ENCODE data around the gene SCN2B. TPM values are rescaled to one million over a fixed set of nuclear protein-coding genes. Genes with fewer than 3 reads are reported as not detected.

Gene SCN2B
- total RNA-seq, 2 experiments from 2014 or later, result not detected

DNA sequence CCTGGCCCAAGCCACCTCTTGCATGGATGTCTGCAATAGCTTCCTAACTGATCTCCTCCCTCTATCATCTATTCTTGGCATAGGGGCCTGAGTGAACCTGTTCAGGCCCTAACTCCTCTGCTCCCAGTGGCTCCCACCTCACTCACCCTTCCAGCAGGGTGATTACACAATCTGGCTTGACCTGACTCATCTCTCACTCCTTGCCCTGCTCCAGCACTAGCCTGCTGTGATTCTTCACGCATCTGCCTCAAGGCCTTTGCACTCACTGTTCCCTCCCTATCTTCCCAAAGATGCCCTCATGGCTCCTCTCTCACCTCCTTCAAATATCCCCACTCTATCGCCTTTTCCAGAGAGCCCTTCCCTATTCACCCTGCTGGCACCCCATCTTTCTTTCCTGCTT lies 34.4 kb downstream of the SCN2B start:
- H3K27ac Mint-ChIP-seq, result no peak overlapping the region
- no peaks in the 10 kb centered on the region for H3K9me3 Mint-ChIP-seq
- TF ChIP-seq, protein P1, sequence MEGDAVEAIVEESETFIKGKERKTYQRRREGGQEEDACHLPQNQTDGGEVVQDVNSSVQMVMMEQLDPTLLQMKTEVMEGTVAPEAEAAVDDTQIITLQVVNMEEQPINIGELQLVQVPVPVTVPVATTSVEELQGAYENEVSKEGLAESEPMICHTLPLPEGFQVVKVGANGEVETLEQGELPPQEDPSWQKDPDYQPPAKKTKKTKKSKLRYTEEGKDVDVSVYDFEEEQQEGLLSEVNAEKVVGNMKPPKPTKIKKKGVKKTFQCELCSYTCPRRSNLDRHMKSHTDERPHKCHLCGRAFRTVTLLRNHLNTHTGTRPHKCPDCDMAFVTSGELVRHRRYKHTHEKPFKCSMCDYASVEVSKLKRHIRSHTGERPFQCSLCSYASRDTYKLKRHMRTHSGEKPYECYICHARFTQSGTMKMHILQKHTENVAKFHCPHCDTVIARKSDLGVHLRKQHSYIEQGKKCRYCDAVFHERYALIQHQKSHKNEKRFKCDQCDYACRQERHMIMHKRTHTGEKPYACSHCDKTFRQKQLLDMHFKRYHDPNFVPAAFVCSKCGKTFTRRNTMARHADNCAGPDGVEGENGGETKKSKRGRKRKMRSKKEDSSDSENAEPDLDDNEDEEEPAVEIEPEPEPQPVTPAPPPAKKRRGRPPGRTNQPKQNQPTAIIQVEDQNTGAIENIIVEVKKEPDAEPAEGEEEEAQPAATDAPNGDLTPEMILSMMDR (IDR thresholded peaks at IDR 0.05), result no peak
- H3K27me3 Mint-ChIP-seq, result peaks cover 43% of the 10 kb centered on the region
- no peak overlapping the region for H3K4me3 Mint-ChIP-seq
- no peaks in the 10 kb centered on the region for H3K36me3 Mint-ChIP-seq (ENCODE audit: low read depth)
- intact Hi-C loops (cut with micrococcal nuclease), result no loop called here
- ATAC-seq (no peak), DNase-seq (no peak)
- ChIA-PET CTCF (interaction anchor here (0.8 to 6.8 kb wide), 5 partner anchors 9 to 153 kb away, joined by 3 to 116 read pairs (median 3); no protein-coding TSS in a partner anchor), POLR2A (no interaction called here)
- peaks cover 3% of the 10 kb centered on the region for H3K4me1 Mint-ChIP-seq (ENCODE audit: low read depth)

DNA sequence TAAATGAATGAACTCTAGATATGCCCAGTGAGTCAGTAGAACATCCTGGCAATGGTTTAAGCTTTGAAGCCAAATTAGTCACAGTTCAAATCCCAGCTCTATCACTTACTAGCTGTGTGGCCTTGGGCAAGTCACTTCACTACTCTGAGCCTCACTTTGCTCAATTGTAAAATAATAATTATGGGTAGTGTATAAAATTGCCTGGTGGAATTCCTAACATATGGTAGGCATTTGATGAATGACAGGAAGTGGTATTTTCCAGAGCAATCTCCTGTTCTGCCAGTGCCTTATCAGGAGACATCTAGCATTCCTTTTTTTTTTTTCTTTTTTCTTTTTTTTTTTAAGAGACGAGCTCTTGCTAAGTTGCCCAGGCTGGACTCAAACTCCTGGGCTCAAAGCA lies 36.9 kb downstream of the SCN2B start:
- intact Hi-C loops (cut with micrococcal nuclease), result no loop called here
- Mint-ChIP-seq H3K36me3 (ENCODE audit: low read depth) (no peaks in the 10 kb centered on the region), H3K4me3 (no peak overlapping the region), H3K4me1 (ENCODE audit: low read depth) (no peaks in the 10 kb centered on the region), H3K27ac (no peak overlapping the region), H3K9me3 (no peaks in the 10 kb centered on the region), H3K27me3 (peaks cover 39% of the 10 kb centered on the region)
- TF ChIP-seq, protein P1 (IDR thresholded peaks at IDR 0.05), result no peak
- ATAC-seq (peak; percentile 55), DNase-seq (no peak)
- POLR2A ChIA-PET, result interaction anchor here (0.6 kb wide), 1 partner anchor 17 kb away, joined by 4 read pairs; no protein-coding TSS in a partner anchor
- CTCF ChIA-PET, result interaction anchor here (1.2 to 2.9 kb wide), 2 partner anchors 32 to 332 kb away, joined by 3 to 16 read pairs; no protein-coding TSS in a partner anchor

DNA sequence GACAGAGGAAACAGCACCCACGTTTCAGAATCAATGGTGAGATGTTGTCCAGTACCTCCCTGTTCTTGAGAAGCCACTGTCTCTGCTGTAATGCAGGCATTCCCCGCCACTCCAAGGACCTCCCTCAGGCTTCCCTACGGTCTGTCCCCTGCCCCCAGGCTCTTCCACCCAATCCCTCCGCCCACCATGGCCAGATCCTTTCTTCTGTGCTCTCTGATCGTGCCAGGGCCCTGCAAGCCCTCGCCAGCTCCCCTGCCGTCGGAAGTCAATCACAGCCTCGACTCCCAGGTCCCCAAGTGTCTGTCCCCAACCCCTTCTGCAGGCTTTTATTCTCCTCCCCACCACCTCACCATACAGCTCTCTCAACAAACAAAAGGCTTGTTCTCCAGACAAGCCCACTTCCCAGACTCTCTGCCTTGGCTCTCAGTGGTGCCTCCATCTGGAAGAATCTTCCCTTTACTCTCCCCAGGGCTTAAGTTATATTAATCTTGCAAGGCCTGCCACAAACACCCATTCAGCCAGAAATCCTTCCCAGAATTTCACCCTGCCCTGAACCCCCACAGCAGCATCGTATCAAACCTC lies 37.5 kb downstream of the SCN2B start:
- Mint-ChIP-seq H3K27me3 (peaks cover 33% of the 10 kb centered on the region), H3K36me3 (ENCODE audit: low read depth) (no peaks in the 10 kb centered on the region), H3K9me3 (no peaks in the 10 kb centered on the region), H3K27ac (no peak overlapping the region), H3K4me3 (no peak overlapping the region), H3K4me1 (ENCODE audit: low read depth) (no peaks in the 10 kb centered on the region)
- POLR2A ChIA-PET, result interaction anchor here (0.6 kb wide), 1 partner anchor 16 kb away, joined by 4 read pairs; no protein-coding TSS in a partner anchor
- CTCF ChIA-PET, result interaction anchor here (2.9 kb wide), 1 partner anchor 33 kb away, joined by 16 read pairs; no protein-coding TSS in a partner anchor
- no peak for DNase-seq
- intact Hi-C loops (cut with micrococcal nuclease), result no loop called here
- TF ChIP-seq, protein P1 (IDR thresholded peaks at IDR 0.05), result no peak
- no peak for ATAC-seq

DNA sequence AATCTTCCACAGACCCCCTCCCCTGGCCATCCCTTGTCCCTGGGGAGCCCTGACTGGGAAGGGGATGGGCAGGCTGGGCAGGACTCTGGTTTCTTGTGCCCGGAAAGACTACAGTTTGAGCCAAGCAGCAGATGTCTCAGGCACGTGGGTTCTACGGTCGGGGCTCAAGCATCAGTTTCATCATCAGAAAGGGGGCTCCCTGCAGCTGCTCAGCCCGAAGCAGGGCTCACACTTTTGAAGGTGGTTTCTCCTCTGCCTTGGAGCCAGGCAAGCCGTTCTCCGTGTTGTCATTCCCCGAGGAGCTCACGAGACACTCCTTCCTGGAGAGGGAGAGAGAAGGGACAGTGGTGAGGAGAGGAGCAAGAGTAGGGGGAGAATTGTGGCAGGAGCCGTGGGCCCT lies 39.6 kb downstream of the SCN2B start:
- Mint-ChIP-seq H3K4me3 (no peak overlapping the region), H3K36me3 (ENCODE audit: low read depth) (no peaks in the 10 kb centered on the region), H3K27me3 (peaks cover 15% of the 10 kb centered on the region), H3K27ac (no peak overlapping the region), H3K4me1 (ENCODE audit: low read depth) (no peaks in the 10 kb centered on the region), H3K9me3 (no peaks in the 10 kb centered on the region)
- no peak for DNase-seq
- no peak for ATAC-seq
- POLR2A ChIA-PET, result no interaction called here
- TF ChIP-seq, protein P1 (IDR thresholded peaks at IDR 0.05), result no peak
- CTCF ChIA-PET, result no interaction called here
- intact Hi-C loops (cut with micrococcal nuclease), result no loop called here

DNA sequence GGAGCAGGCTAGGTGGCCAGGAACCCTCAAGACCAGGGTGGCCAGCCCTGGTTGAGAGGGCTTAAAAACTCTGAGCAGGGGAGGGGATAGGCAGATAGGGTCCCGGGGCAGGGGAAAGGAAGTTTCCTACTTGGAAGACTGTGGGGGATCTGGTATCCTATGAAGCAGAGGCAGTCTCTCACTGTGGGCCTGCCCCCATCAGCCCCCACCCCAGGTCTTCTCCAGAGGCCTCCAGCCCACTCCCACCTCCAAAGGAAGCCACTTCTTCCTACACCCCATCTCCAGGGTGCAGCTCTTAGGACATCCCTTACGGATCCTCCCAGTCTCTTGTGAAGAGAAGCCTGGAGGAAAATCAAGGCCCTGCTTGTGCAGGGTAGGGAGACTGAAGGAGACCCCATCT lies 40.1 kb downstream of the SCN2B start:
- H3K4me1 Mint-ChIP-seq (ENCODE audit: low read depth), result no peaks in the 10 kb centered on the region
- intact Hi-C loops (cut with micrococcal nuclease), result no loop called here
- TF ChIP-seq, protein P1 (IDR thresholded peaks at IDR 0.05), result no peak
- no peak overlapping the region for H3K27ac Mint-ChIP-seq
- H3K27me3 Mint-ChIP-seq, result peaks cover 14% of the 10 kb centered on the region
- ChIA-PET CTCF (no interaction called here), POLR2A (interaction anchor here (0.6 to 1.0 kb wide), 2 partner anchors 125 to 205 kb away, joined by 3 read pairs; no protein-coding TSS in a partner anchor)
- no peak overlapping the region for H3K4me3 Mint-ChIP-seq
- DNase-seq, result no peak
- ATAC-seq, result no peak
- H3K36me3 Mint-ChIP-seq (ENCODE audit: low read depth), result no peaks in the 10 kb centered on the region
- no peaks in the 10 kb centered on the region for H3K9me3 Mint-ChIP-seq
